HepG2 (cell line): ENCODE measurements around the gene CLDN15. TPM values are rescaled to one million over a fixed set of nuclear protein-coding genes. Genes with fewer than 3 reads are reported as not detected.
A peak's percentile ranks its signal among the peaks of the same experiment; 100 is the strongest.

ENCODE experiments used
- CEBPZ ChIP-seq: IDR thresholded peaks from 2 replicates; pipeline ENCODE4 v1.6.1; 2012; ENCODE audit warnings: low read length, improper control_type of control experiment
- EHMT2 ChIP-seq: fragments of 200-600 bp; sonication (generic); IDR thresholded peaks from 2 replicates; pipeline ENCODE4 v1.7.0; 2017; ENCODE audit warnings: antibody characterized with exemption, low read depth, low read length, borderline replicate concordance
- FOXK1 ChIP-seq: sonication (generic); formaldehyde crosslinking; IDR thresholded peaks from 2 replicates; pipeline ENCODE4 v1.4.0; 2020; ENCODE audit warnings: low read depth, missing genetic modification reagents, borderline replicate concordance
- HMGA1 ChIP-seq: sonication (generic); formaldehyde crosslinking; conservative IDR thresholded peaks from 2 replicates; pipeline ENCODE4 v1.4.0; 2020; ENCODE audit warnings: missing genetic modification reagents
- HOXD1 ChIP-seq: sonication (generic); formaldehyde crosslinking; IDR thresholded peaks from 2 replicates; pipeline ENCODE4 v1.5.0; 2020; ENCODE audit warnings: missing genetic modification reagents
- IRX3 ChIP-seq: sonication (generic); formaldehyde crosslinking; IDR thresholded peaks from 2 replicates; pipeline ENCODE4 v1.8.1; 2023; ENCODE audit warnings: mild to moderate bottlenecking, low read depth, missing genetic modification reagents, borderline replicate concordance
- RARA ChIP-seq: IDR thresholded peaks from 2 replicates; pipeline ENCODE4 v1.6.1; 2016; ENCODE audit warnings: missing genetic modification reagents, missing compliant biosample characterization
- SAP130 ChIP-seq: IDR thresholded peaks from 2 replicates; pipeline ENCODE4 v1.6.1; 2016; ENCODE audit warnings: low read depth
- SRF ChIP-seq: IDR thresholded peaks from 2 replicates; pipeline ENCODE4 v1.6.1; 2011; ENCODE audit warnings: mild to moderate bottlenecking, low read depth, low read length, moderate library complexity
- ZNF18 ChIP-seq: sonication (generic); formaldehyde crosslinking; IDR thresholded peaks from 2 replicates; pipeline ENCODE4 v1.8.0; 2022; ENCODE audit warnings: mild to moderate bottlenecking, missing genetic modification reagents; ENCODE audit not compliant: insufficient replicate concordance
- ZNF256 ChIP-seq: sonication (generic); formaldehyde crosslinking; conservative IDR thresholded peaks from 2 replicates; pipeline ENCODE4 v1.4.0; 2020; ENCODE audit warnings: missing genetic modification reagents
- ZNF354B ChIP-seq: sonication (generic); formaldehyde crosslinking; IDR thresholded peaks from 2 replicates; pipeline ENCODE4 v1.8.0; 2022; ENCODE audit warnings: mild to moderate bottlenecking, missing genetic modification reagents
- ZUFSP ChIP-seq: sonication (generic); formaldehyde crosslinking; IDR thresholded peaks from 2 replicates; pipeline ENCODE4 v1.9.0; 2021; ENCODE audit warnings: missing genetic modification reagents, mild to moderate bottlenecking, borderline replicate concordance
- polyA plus RNA-seq, 8 experiments: library from polyadenylated mRNA; depleted of rRNA in 3 of 8; stranded (reverse) in 7 of 8; unstranded in 1 of 8; fragments of >200 nt; fragmentation: Illumina TruSeq in 4 of 8; extraction: Trizol in 4 of 8; gene quantifications; 2 replicates each; pipeline versions ENCODE4 v1.2.1 to v1.2.3, GENCODE V29; 2011 to 2016; ENCODE audit warnings: low read depth in 4 of 8, missing spikeins in 1 of 8, mixed read lengths in 1 of 8; ENCODE audit not compliant: insufficient read depth in 1 of 8
- total RNA-seq, 5 experiments: library from RNA; depleted of rRNA; stranded (reverse); fragments of >200 nt; fragmentation: Illumina TruSeq; extraction: Trizol; gene quantifications; 2 replicates each; pipeline ENCODE4 v1.2.3, GENCODE V29; 2016; ENCODE audit warnings: low read depth in 1 of 5
- TF ChIP-seq, protein P1 (sequence below): sonication (generic); formaldehyde crosslinking; IDR thresholded peaks from 2 replicates; pipeline ENCODE4 v1.4.0; 2020; ENCODE audit warnings: missing genetic modification reagents, borderline replicate concordance
- TF ChIP-seq, protein P2 (sequence below): sonication (generic); formaldehyde crosslinking; IDR thresholded peaks from 2 replicates; pipeline ENCODE4 v1.4.0; 2020; ENCODE audit warnings: missing genetic modification reagents

The CLDN15 gene
- total and polyA plus RNA-seq, 2 of the 13 experiments (the other 11 are each of a cell fraction or from before 2014, with no cell fraction given) = 7.1 to 17.8 TPM

- TF ChIP-seq ZUFSP (CRISPR knock-in tag) (no peak), ZNF18 (CRISPR knock-in tag) (no peak), HOXD1 (CRISPR knock-in tag) (no peak), EHMT2 (no peak), CEBPZ (no peak), RARA (CRISPR knock-in tag) (no peak), IRX3 (CRISPR knock-in tag) (no peak), FOXK1 (CRISPR knock-in tag) (peak; percentile 8; the same call in 1 of the 2 replicates), SRF (no peak), SAP130 (CRISPR knock-in tag) (peak; percentile 73), ZNF256 (no peak), HMGA1 (CRISPR knock-in tag) (no peak), ZNF354B (CRISPR knock-in tag) (no peak)
- TF ChIP-seq, protein P1, sequence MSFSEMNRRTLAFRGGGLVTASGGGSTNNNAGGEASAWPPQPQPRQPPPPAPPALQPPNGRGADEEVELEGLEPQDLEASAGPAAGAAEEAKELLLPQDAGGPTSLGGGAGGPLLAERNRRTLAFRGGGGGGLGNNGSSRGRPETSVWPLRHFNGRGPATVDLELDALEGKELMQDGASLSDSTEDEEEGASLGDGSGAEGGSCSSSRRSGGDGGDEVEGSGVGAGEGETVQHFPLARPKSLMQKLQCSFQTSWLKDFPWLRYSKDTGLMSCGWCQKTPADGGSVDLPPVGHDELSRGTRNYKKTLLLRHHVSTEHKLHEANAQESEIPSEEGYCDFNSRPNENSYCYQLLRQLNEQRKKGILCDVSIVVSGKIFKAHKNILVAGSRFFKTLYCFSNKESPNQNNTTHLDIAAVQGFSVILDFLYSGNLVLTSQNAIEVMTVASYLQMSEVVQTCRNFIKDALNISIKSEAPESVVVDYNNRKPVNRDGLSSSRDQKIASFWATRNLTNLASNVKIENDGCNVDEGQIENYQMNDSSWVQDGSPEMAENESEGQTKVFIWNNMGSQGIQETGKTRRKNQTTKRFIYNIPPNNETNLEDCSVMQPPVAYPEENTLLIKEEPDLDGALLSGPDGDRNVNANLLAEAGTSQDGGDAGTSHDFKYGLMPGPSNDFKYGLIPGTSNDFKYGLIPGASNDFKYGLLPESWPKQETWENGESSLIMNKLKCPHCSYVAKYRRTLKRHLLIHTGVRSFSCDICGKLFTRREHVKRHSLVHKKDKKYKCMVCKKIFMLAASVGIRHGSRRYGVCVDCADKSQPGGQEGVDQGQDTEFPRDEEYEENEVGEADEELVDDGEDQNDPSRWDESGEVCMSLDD (CRISPR knock-in tag) = no peak
- TF ChIP-seq, protein P2, sequence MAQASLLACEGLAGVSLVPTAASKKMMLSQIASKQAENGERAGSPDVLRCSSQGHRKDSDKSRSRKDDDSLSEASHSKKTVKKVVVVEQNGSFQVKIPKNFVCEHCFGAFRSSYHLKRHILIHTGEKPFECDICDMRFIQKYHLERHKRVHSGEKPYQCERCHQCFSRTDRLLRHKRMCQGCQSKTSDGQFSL = no peak
Measured at GRCh38 chr7:101218236-101219125, 19.1 kb downstream of the CLDN15 start (continued).
